GM12892 (cell line): ENCODE data around the gene SERTAD2.

Experiments
- POLR2AphosphoS5 ChIP-seq: IDR thresholded peaks from 2 replicates; pipeline ENCODE4 v1.6.1; 2011; ENCODE audit warnings: low read depth, low read length, control low read depth
- TAF1 ChIP-seq: IDR thresholded peaks from 2 replicates; pipeline ENCODE4 v1.6.1; 2011; ENCODE audit warnings: low read depth, mild to moderate bottlenecking, control low read depth, low read length, borderline replicate concordance

GRCh38 chr2:64586883-64587481 is 66.7 kb downstream of the SERTAD2 start:
- no peak for TF ChIP-seq POLR2AphosphoS5
- TF ChIP-seq TAF1 = no peak
